ENCODE measurements around the gene PPT1.
"Not testable (repeated sequence)": the region's sequence is repeated elsewhere in the genome, so short reads cannot be mapped to it uniquely, and the experiment has no call there.

The PPT1 gene

DNA sequence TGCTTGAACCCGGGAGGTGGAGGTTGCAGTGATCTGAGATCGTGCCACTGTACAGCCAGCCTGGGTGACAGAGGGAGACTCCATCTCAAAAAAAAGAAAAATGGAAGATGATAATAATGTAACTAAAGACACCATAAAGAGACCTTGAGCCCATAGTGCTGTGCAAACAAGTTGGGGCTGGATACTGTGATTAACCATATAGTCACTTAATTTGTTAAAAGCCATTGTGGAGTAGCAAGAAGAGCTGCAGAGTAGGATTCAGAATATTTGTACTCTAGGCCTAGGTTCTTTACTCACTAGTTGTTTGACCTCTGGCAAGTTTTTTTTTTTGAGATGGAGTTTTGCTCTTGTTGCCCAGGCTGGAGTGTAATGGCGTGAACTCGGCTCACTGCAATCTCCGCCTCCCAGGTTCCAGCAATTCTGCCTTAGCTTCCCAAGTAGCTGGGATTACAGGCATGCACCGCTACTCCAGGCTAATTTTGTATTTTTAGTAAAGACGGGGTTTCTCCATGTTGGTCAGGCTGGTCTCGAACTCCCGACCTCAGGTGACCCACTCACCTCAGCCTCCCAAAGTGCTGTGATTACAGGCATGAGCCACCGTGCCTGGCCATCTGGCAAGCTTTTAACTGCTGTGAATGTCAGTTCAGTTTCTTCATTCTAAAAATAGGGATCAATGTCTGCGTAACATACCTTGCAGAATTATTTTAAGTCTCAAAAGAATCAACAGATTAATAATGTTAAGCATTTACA is 43.7 kb downstream of the PPT1 start:
- DNase-seq = no peak

- no peak for DNase-seq
These were observed 46.2 kb downstream of the PPT1 start for GRCh38 chr1:40050863-40051262.

DNA sequence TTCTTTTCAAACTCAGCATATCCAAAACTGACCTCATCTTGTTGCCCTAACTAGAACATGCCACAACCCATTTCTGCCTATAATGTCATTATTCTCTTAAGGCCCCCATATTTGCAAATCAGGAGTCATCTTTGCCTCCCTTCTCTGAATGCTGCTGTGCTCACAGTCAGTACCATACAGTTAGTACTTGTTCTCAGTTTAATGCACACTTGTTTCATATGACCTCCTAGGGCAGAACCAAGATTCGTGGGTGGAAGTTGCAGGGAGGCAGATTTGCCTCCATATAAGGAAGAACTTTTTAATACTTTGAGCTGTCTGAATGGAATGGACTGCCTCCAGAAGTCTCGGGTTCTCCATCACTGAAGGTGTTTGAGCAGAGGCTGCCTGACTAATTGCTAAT is 47.3 kb downstream of the PPT1 start:
- DNase-seq = no peak

DNA sequence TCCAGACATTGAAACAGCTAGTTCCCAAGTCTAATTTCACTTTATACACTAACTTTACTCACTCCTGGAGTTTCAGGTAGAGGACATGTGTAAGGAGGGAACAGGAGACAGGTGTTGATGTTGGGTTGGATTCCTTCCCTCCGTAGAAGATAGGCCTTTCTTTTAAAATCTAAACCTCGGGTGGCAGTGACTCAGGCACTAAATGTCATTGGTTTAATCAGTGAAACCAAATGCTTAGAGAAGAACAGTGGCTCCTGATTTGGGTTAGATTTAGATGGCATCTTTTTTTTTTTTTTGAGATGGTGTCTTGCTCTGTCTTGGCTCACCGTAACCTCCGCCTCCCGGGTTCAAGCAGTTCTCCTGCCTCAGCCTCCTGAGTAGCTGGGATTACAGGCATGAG is 49.3 kb downstream of the PPT1 start:
- DNase-seq = no peak

DNA sequence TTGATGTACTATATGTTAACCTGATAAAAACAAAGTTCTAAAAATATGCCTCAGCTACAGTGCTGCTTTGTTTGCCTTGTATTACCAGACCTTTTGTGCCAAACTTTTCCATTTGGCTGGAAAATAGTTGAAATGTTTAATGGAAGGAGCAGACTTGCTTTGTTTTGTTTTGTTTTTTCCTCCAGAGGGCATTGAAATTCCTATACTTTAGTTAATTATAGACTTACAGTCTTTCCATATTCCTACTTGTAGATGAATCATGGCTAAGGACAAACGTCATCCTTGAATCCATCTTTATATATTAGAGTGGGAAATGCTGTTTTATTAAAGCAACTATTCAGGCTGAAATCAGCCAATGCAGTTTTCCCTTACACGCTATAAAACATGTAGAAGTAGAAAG is 49.8 kb downstream of the PPT1 start:
- DNase-seq = no peak

GRCh38 chr1:40045766-40046165 is 51.3 kb downstream of the PPT1 start:
- DNase-seq = no peak

- no peak for DNase-seq
These were observed 51.9 kb downstream of the PPT1 start for GRCh38 chr1:40045182-40045581.

- DNase-seq = no peak
These were observed 52.9 kb downstream of the PPT1 start for GRCh38 chr1:40044110-40044509.

GRCh38 chr1:40042341-40042740 is 54.7 kb downstream of the PPT1 start:
- DNase-seq = no peak

- DNase-seq = no peak
These were observed 55.6 kb downstream of the PPT1 start for GRCh38 chr1:40041466-40041838.

DNA sequence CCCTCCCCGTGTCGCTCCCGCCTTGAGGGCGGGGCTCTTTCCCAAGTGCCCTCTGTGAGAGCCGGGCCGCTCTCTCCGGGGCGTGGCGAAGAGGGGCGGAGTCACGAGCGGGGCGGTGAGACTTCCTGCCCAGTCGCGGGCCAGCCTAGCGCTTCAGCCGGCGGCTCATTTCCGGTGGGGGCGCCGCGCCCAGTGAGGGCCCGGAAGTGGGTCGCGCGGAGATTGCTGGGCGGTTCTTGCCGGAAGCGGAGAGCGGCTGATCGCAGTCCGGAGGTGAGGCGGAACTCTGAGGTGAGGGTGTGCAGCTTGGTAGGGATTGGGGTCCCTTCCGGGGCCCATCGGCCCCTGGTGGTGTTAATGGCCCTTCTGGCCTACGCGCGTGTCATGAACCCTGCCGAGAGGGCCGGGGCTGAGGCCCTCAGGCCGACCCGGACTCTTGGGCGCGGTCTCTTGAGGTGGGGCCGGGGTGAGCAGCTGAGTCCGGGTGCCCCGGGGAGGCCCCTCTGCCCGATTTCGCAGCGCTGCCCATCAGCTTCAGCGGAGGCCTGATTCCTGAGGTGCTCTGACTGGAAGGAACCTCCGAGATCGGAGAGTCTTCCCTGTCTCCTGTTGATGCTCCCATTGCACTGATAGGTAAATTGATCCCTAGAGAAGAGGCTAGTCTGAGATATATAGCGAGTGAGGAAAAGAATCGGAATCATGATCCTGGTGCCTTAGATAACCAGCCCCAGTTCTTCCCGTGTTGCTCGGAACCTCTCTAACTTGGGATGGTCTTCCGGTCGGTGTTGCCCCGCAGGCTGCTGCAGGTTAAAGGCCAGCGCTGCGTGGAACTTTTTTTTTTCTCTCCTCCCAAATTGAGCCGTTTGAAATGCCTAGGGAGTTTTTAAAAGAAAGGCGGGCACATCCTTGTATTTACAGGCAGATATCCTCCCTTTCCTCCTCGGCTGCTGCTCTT is 56.3 kb downstream of the PPT1 start, which contains the start of gene CAP1:
Gene CAP1 (plus strand): TSS at position 219 of the 955 bp plus-strand sequence. CDS start 18,618 bp downstream, outside the sequence.
- peak; percentile 100 for DNase-seq

GRCh38 chr1:40039757-40040510 is 57.1 kb downstream of the PPT1 start:
- peak; percentile 95 for DNase-seq

DNA sequence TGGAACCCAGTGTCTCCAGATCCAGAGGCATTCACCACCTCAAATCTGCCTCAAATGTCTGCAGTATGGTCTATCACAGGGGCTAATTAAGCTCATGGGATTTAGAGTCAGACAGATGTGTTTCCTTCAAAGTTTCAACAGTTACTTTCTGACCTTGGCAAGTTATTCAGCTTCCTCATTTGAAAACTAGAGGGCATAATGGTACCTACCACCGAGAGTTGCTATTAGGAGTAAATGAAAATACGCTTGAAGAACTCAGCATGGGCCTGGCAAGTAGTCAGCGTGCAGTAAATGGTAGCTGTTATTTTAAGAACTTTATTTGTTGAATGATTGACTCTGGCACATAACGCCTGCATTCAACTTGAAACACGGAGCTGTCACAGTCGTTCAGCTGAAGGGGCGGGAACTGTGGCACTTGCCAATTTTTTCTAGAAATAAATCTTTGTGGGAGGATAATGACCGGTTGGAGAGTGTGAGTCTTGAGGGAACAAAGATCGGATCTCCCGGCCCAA is 57.8 kb downstream of the PPT1 start:
- DNase-seq = peak; percentile 90

DNA sequence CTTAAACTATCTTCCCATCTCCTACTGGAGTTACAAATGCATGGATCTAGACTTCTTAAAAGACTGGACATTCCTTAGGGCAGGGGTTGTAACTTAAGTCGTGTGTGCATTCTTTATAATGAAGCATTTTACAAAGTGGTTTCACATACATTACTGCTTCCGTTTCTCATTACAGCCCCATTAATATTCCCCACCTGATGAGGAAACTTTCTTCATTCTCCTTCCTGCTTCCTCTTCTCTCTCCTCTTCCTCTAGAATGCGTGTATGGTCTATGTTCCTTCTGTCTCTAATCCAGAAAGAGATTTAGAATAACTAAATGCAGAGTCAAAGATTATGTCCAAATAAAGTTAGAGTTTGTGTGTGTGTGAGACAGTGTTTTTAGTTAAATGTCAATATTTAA is 58.4 kb downstream of the PPT1 start:
- no peak for DNase-seq

GRCh38 chr1:40037254-40037653 is 59.8 kb downstream of the PPT1 start:
- DNase-seq = not testable (repeated sequence)

DNA sequence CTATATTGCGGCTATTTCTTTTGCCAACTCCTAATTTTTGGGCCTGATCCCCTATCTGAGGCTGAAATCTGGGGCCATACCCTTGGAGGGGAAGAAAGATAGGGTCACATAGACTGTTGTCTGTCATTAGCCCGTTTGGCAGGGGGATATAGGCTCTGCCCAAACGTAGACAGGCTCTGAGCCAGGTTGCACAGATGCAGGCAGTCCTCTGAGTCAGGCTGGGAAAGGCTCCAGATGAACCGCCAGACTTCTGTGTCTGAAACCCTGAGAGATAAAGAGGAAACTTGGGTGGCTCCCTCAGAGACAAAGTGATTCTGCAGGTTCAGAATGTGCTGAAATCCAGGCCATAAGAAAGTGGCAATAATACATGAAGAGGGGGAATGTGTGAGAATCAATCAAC is 60.5 kb downstream of the PPT1 start:
- no peak for DNase-seq

GRCh38 chr1:40034869-40035268 is 62.2 kb downstream of the PPT1 start:
- no peak for DNase-seq

DNA sequence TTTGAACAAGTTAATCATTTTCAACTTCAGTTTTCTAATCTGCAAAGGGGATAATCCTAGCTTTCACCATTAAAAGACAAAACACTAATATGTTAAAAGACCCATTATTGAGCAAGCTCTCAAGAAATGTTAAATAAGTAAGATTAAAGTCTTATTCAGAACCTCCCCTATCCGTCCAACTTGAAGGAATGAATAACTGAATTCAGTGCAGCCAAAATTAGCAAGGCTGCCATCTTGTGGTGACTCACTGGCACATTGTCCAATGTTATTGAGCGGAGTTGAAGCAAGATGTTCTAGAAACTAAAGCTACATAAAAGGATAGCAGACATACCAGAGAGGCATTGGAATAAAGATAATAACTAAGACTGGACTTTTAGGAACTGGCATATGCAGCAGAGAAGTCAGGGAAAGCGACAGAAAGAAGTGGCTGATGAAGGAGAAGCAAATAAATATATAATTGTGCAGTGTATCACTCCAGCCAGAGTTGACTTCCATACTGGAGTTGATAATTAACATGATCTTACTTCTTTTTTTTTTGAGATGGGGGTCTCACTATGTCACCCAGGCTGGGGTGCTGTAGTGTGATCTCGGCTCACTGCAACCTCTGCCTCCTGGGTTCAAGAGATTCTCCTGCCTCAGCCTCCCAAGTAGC is 64.7 kb downstream of the PPT1 start:
- DNase-seq = peak; percentile 80

DNA sequence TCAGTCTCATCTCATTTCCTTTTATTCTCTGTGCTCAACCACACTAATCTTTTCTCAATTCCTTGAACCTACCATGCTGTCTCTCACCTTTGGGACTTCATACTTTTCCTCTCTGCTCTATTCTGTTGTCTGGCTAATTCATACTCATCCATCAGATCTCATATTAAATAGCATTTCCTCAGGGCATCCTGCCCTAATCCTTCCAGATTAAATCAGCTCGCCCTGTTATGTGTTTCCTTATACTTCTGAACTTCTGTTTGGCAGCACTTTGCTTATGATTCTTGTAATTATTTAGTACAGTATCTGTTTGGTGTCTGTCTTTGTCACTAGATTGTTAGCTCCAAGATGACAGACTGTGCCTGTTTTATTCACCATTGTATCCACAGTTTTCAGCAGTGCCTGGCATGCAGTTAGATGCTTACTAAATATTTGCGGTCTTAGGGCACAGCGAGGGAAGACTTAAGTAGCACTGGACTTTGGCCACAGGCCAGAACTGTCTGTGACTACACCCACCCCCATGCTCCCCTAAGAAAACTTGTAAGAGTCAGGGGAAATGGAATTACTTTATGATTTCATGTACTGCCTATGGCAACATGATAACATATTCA is 66.4 kb downstream of the PPT1 start:
- DNase-seq = no peak

DNA sequence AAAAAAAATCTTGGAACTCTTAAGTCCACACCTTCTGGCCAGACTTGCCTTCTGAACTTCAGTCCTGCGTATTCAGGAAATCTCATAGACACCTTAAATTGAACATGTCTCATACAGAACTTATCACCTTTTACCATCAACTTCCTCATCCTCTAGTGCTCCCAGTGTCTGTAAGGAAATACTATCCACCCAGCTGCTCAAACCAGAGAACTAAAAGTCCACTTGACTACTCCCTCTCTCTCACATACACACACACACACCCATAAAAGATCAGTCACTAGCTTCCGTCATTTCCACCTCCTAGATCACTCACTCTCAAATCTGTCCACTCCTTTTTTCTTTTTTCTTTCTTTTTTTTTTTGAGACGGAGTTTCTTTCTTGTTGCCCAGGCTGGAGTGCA is 67.4 kb downstream of the PPT1 start:
- no peak for DNase-seq

DNA sequence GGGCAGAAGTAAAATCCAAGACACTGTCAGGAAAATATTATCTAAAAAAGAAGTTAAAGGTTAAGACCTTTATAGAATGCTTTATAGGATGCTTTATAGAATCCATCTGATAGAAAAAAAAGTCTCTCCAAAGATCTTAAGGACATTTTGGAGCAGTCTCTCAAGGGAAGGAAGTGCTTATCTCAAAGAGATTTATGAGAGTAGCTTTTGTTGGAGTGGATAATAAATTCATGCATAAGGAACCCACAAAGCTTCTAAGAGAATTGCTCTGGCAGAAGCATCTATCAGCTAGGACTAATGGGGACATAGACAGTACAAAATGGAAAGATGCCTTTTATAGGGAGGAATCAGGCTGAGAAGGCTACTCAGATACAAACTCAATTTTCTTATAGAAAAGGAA is 69.4 kb downstream of the PPT1 start:
- no peak for DNase-seq

GRCh38 chr1:40024671-40025070 is 72.4 kb downstream of the PPT1 start:
- no peak for DNase-seq

All from NCI-H1092 treated with DMSO at 0.1 percent for 48 hours (cell line).